Measurements from ENCODE around the gene APLF. TPM values are rescaled to one million over a fixed set of nuclear protein-coding genes. Genes with fewer than 3 reads are reported as not detected.
"Not testable (repeated sequence)": the region's sequence is repeated elsewhere in the genome, so short reads cannot be mapped to it uniquely, and the experiment has no call there.

The APLF gene
- total RNA-seq, 1 donor from 2014 or later, result 8.4 TPM

GRCh38 chr2:68475110-68475509 lies 7.7 kb downstream of the APLF start:
- Histone ChIP-seq H3K27me3 (ENCODE audit: control insufficient read depth in 3 of 3, insufficient read depth in 3 of 3, low read length in 3 of 3) (no peaks in the 10 kb centered on the region), H3K27ac (ENCODE audit: low read depth, low read length) (no peak overlapping the region), H3K9ac (ENCODE audit: low read depth in 1 of 3, low read length in 3 of 3) (no peak overlapping the region), H3K4me3 (ENCODE audit: low read length in 3 of 3) (no peak overlapping the region), H3K9me3 (ENCODE audit: control insufficient read depth in 3 of 3, low read length in 3 of 3) (no peaks in the 10 kb centered on the region), H3K36me3 (ENCODE audit: control insufficient read depth in 3 of 3, insufficient read depth in 3 of 3, low read length in 3 of 3) (no peaks in the 10 kb centered on the region), H3K4me1 (ENCODE audit: control insufficient read depth in 3 of 3, insufficient read depth in 3 of 3, low read length in 3 of 3) (no peaks in the 10 kb centered on the region)

- H3K27ac ChIP-seq (ENCODE audit: low read depth, low read length), result no peak overlapping the region
- no peaks in the 10 kb centered on the region for H3K27me3 ChIP-seq (ENCODE audit: control insufficient read depth in 3 of 3, insufficient read depth in 3 of 3, low read length in 3 of 3)
- no peaks in the 10 kb centered on the region for H3K9me3 ChIP-seq (ENCODE audit: control insufficient read depth in 3 of 3, low read length in 3 of 3)
- no peaks in the 10 kb centered on the region for H3K4me1 ChIP-seq (ENCODE audit: control insufficient read depth in 3 of 3, insufficient read depth in 3 of 3, low read length in 3 of 3)
- H3K9ac ChIP-seq (ENCODE audit: low read depth in 1 of 3, low read length in 3 of 3), result no peak overlapping the region
- no peak overlapping the region for H3K4me3 ChIP-seq (ENCODE audit: low read length in 3 of 3)
- no peaks in the 10 kb centered on the region for H3K36me3 ChIP-seq (ENCODE audit: control insufficient read depth in 3 of 3, insufficient read depth in 3 of 3, low read length in 3 of 3)
These were observed 8.2 kb downstream of the APLF start for GRCh38 chr2:68475576-68475975.

GRCh38 chr2:68476454-68476853 lies 9.1 kb downstream of the APLF start:
- no peak overlapping the region for H3K27ac ChIP-seq (ENCODE audit: low read depth, low read length)
- no peaks in the 10 kb centered on the region for H3K9me3 ChIP-seq (ENCODE audit: control insufficient read depth in 3 of 3, low read length in 3 of 3)
- no peak overlapping the region for H3K9ac ChIP-seq (ENCODE audit: low read depth in 1 of 3, low read length in 3 of 3)
- H3K27me3 ChIP-seq (ENCODE audit: control insufficient read depth in 3 of 3, insufficient read depth in 3 of 3, low read length in 3 of 3), result no peaks in the 10 kb centered on the region
- no peak overlapping the region for H3K4me3 ChIP-seq (ENCODE audit: low read length in 3 of 3)
- H3K36me3 ChIP-seq (ENCODE audit: control insufficient read depth in 3 of 3, insufficient read depth in 3 of 3, low read length in 3 of 3), result no peaks in the 10 kb centered on the region
- H3K4me1 ChIP-seq (ENCODE audit: control insufficient read depth in 3 of 3, insufficient read depth in 3 of 3, low read length in 3 of 3), result no peaks in the 10 kb centered on the region

- H3K9ac ChIP-seq (ENCODE audit: low read depth in 1 of 3, low read length in 3 of 3), result no peak overlapping the region
- H3K9me3 ChIP-seq (ENCODE audit: control insufficient read depth in 3 of 3, low read length in 3 of 3), result no peaks in the 10 kb centered on the region
- H3K27ac ChIP-seq (ENCODE audit: low read depth, low read length), result no peak overlapping the region
- H3K36me3 ChIP-seq (ENCODE audit: control insufficient read depth in 3 of 3, insufficient read depth in 3 of 3, low read length in 3 of 3), result no peaks in the 10 kb centered on the region
- peaks cover 0 to 6% (median 0%) of the 10 kb centered on the region in 3 donors for H3K4me1 ChIP-seq (ENCODE audit: control insufficient read depth in 3 of 3, insufficient read depth in 3 of 3, low read length in 3 of 3)
- no peaks in the 10 kb centered on the region for H3K27me3 ChIP-seq (ENCODE audit: control insufficient read depth in 3 of 3, insufficient read depth in 3 of 3, low read length in 3 of 3)
- no peak overlapping the region for H3K4me3 ChIP-seq (ENCODE audit: low read length in 3 of 3)
These were observed 11.3 kb downstream of the APLF start for GRCh38 chr2:68478688-68479087.

- Histone ChIP-seq H3K9ac (ENCODE audit: low read depth in 1 of 3, low read length in 3 of 3) (no peak overlapping the region), H3K9me3 (ENCODE audit: control insufficient read depth in 3 of 3, low read length in 3 of 3) (no peaks in the 10 kb centered on the region), H3K27me3 (ENCODE audit: control insufficient read depth in 3 of 3, insufficient read depth in 3 of 3, low read length in 3 of 3) (no peaks in the 10 kb centered on the region), H3K4me1 (ENCODE audit: control insufficient read depth in 3 of 3, insufficient read depth in 3 of 3, low read length in 3 of 3) (peaks cover 0 to 6% (median 0%) of the 10 kb centered on the region in 3 donors), H3K27ac (ENCODE audit: low read depth, low read length) (no peak overlapping the region), H3K36me3 (ENCODE audit: control insufficient read depth in 3 of 3, insufficient read depth in 3 of 3, low read length in 3 of 3) (no peaks in the 10 kb centered on the region), H3K4me3 (ENCODE audit: low read length in 3 of 3) (no peak overlapping the region)
These were observed 15.0 kb downstream of the APLF start for GRCh38 chr2:68482296-68482820.

- no peak overlapping the region for H3K4me3 ChIP-seq (ENCODE audit: low read length in 3 of 3)
- H3K27me3 ChIP-seq (ENCODE audit: control insufficient read depth in 3 of 3, insufficient read depth in 3 of 3, low read length in 3 of 3), result no peaks in the 10 kb centered on the region
- H3K36me3 ChIP-seq (ENCODE audit: control insufficient read depth in 3 of 3, insufficient read depth in 3 of 3, low read length in 3 of 3), result no peaks in the 10 kb centered on the region
- H3K9ac ChIP-seq (ENCODE audit: low read depth in 1 of 3, low read length in 3 of 3), result no peak overlapping the region
- H3K9me3 ChIP-seq (ENCODE audit: control insufficient read depth in 3 of 3, low read length in 3 of 3), result no peaks in the 10 kb centered on the region
- peaks cover 0 to 6% (median 0%) of the 10 kb centered on the region in 3 donors for H3K4me1 ChIP-seq (ENCODE audit: control insufficient read depth in 3 of 3, insufficient read depth in 3 of 3, low read length in 3 of 3)
- no peak overlapping the region for H3K27ac ChIP-seq (ENCODE audit: low read depth, low read length)
These were observed 15.6 kb downstream of the APLF start for GRCh38 chr2:68483011-68483410.

GRCh38 chr2:68487773-68488355 lies 20.5 kb downstream of the APLF start:
- Histone ChIP-seq H3K27me3 (ENCODE audit: control insufficient read depth in 3 of 3, insufficient read depth in 3 of 3, low read length in 3 of 3) (no peaks in the 10 kb centered on the region), H3K4me1 (ENCODE audit: control insufficient read depth in 3 of 3, insufficient read depth in 3 of 3, low read length in 3 of 3) (no peaks in the 10 kb centered on the region), H3K36me3 (ENCODE audit: control insufficient read depth in 3 of 3, insufficient read depth in 3 of 3, low read length in 3 of 3) (no peaks in the 10 kb centered on the region), H3K9me3 (ENCODE audit: control insufficient read depth in 3 of 3, low read length in 3 of 3) (no peaks in the 10 kb centered on the region), H3K4me3 (ENCODE audit: low read length in 3 of 3) (no peak overlapping the region), H3K9ac (ENCODE audit: low read depth in 1 of 3, low read length in 3 of 3) (no peak overlapping the region), H3K27ac (ENCODE audit: low read depth, low read length) (no peak overlapping the region)

GRCh38 chr2:68488605-68489004 lies 21.2 kb downstream of the APLF start:
- H3K9ac ChIP-seq (ENCODE audit: low read depth in 1 of 3, low read length in 3 of 3); H3K36me3 ChIP-seq (ENCODE audit: control insufficient read depth in 3 of 3, insufficient read depth in 3 of 3, low read length in 3 of 3); H3K27ac ChIP-seq (ENCODE audit: low read depth, low read length); H3K4me1 ChIP-seq (ENCODE audit: control insufficient read depth in 3 of 3, insufficient read depth in 3 of 3, low read length in 3 of 3); H3K4me3 ChIP-seq (ENCODE audit: low read length in 3 of 3); H3K27me3 ChIP-seq (ENCODE audit: control insufficient read depth in 3 of 3, insufficient read depth in 3 of 3, low read length in 3 of 3); H3K9me3 ChIP-seq (ENCODE audit: control insufficient read depth in 3 of 3, low read length in 3 of 3): not testable (repeated sequence)

GRCh38 chr2:68489282-68489681 lies 21.9 kb downstream of the APLF start:
- no peaks in the 10 kb centered on the region for H3K36me3 ChIP-seq (ENCODE audit: control insufficient read depth in 3 of 3, insufficient read depth in 3 of 3, low read length in 3 of 3)
- H3K4me3 ChIP-seq (ENCODE audit: low read length in 3 of 3), result no peak overlapping the region
- no peaks in the 10 kb centered on the region for H3K27me3 ChIP-seq (ENCODE audit: control insufficient read depth in 3 of 3, insufficient read depth in 3 of 3, low read length in 3 of 3)
- no peaks in the 10 kb centered on the region for H3K9me3 ChIP-seq (ENCODE audit: control insufficient read depth in 3 of 3, low read length in 3 of 3)
- H3K27ac ChIP-seq (ENCODE audit: low read depth, low read length), result no peak overlapping the region
- no peaks in the 10 kb centered on the region for H3K4me1 ChIP-seq (ENCODE audit: control insufficient read depth in 3 of 3, insufficient read depth in 3 of 3, low read length in 3 of 3)
- no peak overlapping the region for H3K9ac ChIP-seq (ENCODE audit: low read depth in 1 of 3, low read length in 3 of 3)

- H3K4me3 ChIP-seq (ENCODE audit: low read length in 3 of 3), result no peak overlapping the region
- H3K36me3 ChIP-seq (ENCODE audit: control insufficient read depth in 3 of 3, insufficient read depth in 3 of 3, low read length in 3 of 3), result no peaks in the 10 kb centered on the region
- no peaks in the 10 kb centered on the region for H3K27me3 ChIP-seq (ENCODE audit: control insufficient read depth in 3 of 3, insufficient read depth in 3 of 3, low read length in 3 of 3)
These were observed 24.2 kb downstream of the APLF start for GRCh38 chr2:68491582-68491981.

More at GRCh38 chr2:68491582-68491981, 24.2 kb downstream of the APLF start:
- H3K9ac ChIP-seq (ENCODE audit: low read depth in 1 of 3, low read length in 3 of 3), result no peak overlapping the region
- no peaks in the 10 kb centered on the region for H3K9me3 ChIP-seq (ENCODE audit: control insufficient read depth in 3 of 3, low read length in 3 of 3)
- H3K4me1 ChIP-seq (ENCODE audit: control insufficient read depth in 3 of 3, insufficient read depth in 3 of 3, low read length in 3 of 3), result no peaks in the 10 kb centered on the region
- no peak overlapping the region for H3K27ac ChIP-seq (ENCODE audit: low read depth, low read length)
